ENCODE data around the gene GRIK4. TPM values are rescaled to one million over a fixed set of nuclear protein-coding genes. Genes with fewer than 3 reads are reported as not detected.
A peak's percentile ranks its signal among the peaks of the same experiment; 100 is the strongest.

Gene GRIK4
- total and polyA plus RNA-seq, 4 donors: 0.05 to 0.25 (median 0.06) TPM; not detected in 1

DNA sequence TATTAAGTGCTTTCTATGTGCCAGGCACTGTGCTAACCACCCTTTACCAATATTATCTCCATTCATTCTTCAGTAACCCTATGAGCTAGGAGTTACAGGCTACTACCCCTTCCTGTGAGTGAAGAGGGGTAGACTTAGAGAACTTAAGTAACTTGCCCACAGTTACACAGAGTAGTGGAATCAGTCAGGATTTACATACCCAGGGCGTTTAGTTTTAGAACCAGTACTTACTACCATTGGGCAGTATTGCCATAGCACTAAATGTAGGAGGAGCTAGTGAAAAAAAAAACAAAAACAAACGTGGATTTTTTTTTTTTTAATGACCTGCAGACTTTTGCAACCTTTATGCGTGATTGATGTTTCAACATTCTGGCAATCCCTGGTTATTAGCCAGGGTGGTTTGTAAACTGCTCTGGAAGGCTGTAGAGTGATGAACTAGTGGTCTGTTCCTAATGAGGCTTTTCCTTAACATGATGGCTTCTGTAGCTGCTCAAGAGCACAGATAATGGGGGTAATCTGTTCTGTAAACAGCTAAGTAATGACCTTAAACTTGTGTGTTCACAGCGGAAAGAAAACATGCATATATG is 523.7 kb downstream of the GRIK4 start:
- no peak overlapping the region for H3K9ac ChIP-seq (ENCODE audit: low read depth in 1 of 2, low read length in 2 of 2)
- whole genome bisulfite sequencing: 27% methylated on average over 4 of the region's 4 CpGs
- H3K27ac ChIP-seq (ENCODE audit: low read depth in 1 of 2, low read length in 2 of 2): peak overlapping the region; percentile 62 to 68

More for the DNA sequence above, 523.7 kb downstream of the GRIK4 start:
- no peak overlapping the region for H3K4me3 ChIP-seq (ENCODE audit: low read depth in 1 of 3, low read length in 3 of 3)
- H3K9me3 ChIP-seq (ENCODE audit: control insufficient read depth in 4 of 4, low read length in 3 of 4): no peaks in the 10 kb centered on the region
- DNase-seq (ENCODE audit: low spot score): no peak
- peak in 1 of 2 donors; percentile 39 for TF ChIP-seq RAD21 (IDR thresholded peaks at IDR 0.05)
- peak; percentile 17 for TF ChIP-seq NR2F2 (IDR thresholded peaks at IDR 0.05)
- peak; percentile 59 to 71 for TF ChIP-seq RXRA (IDR thresholded peaks at IDR 0.05)
- TF ChIP-seq, protein P1, sequence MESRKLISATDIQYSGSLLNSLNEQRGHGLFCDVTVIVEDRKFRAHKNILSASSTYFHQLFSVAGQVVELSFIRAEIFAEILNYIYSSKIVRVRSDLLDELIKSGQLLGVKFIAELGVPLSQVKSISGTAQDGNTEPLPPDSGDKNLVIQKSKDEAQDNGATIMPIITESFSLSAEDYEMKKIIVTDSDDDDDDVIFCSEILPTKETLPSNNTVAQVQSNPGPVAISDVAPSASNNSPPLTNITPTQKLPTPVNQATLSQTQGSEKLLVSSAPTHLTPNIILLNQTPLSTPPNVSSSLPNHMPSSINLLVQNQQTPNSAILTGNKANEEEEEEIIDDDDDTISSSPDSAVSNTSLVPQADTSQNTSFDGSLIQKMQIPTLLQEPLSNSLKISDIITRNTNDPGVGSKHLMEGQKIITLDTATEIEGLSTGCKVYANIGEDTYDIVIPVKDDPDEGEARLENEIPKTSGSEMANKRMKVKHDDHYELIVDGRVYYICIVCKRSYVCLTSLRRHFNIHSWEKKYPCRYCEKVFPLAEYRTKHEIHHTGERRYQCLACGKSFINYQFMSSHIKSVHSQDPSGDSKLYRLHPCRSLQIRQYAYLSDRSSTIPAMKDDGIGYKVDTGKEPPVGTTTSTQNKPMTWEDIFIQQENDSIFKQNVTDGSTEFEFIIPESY (IDR thresholded peaks at IDR 0.05): no peak
- TF ChIP-seq FOXA2 (IDR thresholded peaks at IDR 0.05): peak; percentile 49
- TF ChIP-seq HNF4A (conservative IDR thresholded peaks at IDR 0.05): peak; percentile 41 to 58
- no peak for TF ChIP-seq TAF1 (conservative IDR thresholded peaks at IDR 0.05)
- no peak for TF ChIP-seq JUND (IDR thresholded peaks at IDR 0.05)
- TF ChIP-seq EGR1 (IDR thresholded peaks at IDR 0.05; ENCODE audit: low read depth in 2 of 2): no peak
- peak; percentile 59 for TF ChIP-seq SP1 (IDR thresholded peaks at IDR 0.05)
- TF ChIP-seq, protein P2, sequence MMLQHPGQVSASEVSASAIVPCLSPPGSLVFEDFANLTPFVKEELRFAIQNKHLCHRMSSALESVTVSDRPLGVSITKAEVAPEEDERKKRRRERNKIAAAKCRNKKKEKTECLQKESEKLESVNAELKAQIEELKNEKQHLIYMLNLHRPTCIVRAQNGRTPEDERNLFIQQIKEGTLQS (IDR thresholded peaks at IDR 0.05): no peak
- TF ChIP-seq, protein P3, sequence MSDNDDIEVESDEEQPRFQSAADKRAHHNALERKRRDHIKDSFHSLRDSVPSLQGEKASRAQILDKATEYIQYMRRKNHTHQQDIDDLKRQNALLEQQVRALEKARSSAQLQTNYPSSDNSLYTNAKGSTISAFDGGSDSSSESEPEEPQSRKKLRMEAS (IDR thresholded peaks at IDR 0.05): no peak
- TF ChIP-seq FOXA1 (IDR thresholded peaks at IDR 0.05): no peak
- TF ChIP-seq HNF4G (IDR thresholded peaks at IDR 0.05): no peak
- TF ChIP-seq GABPA (IDR thresholded peaks at IDR 0.05 in 1 of 2, conservative IDR thresholded peaks at IDR 0.05 in 1 of 2): no peak
- TF ChIP-seq, protein P4, sequence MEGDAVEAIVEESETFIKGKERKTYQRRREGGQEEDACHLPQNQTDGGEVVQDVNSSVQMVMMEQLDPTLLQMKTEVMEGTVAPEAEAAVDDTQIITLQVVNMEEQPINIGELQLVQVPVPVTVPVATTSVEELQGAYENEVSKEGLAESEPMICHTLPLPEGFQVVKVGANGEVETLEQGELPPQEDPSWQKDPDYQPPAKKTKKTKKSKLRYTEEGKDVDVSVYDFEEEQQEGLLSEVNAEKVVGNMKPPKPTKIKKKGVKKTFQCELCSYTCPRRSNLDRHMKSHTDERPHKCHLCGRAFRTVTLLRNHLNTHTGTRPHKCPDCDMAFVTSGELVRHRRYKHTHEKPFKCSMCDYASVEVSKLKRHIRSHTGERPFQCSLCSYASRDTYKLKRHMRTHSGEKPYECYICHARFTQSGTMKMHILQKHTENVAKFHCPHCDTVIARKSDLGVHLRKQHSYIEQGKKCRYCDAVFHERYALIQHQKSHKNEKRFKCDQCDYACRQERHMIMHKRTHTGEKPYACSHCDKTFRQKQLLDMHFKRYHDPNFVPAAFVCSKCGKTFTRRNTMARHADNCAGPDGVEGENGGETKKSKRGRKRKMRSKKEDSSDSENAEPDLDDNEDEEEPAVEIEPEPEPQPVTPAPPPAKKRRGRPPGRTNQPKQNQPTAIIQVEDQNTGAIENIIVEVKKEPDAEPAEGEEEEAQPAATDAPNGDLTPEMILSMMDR (IDR thresholded peaks at IDR 0.05; ENCODE audit: low read depth, low read length, missing input control): no peak
- TF ChIP-seq, protein P5, sequence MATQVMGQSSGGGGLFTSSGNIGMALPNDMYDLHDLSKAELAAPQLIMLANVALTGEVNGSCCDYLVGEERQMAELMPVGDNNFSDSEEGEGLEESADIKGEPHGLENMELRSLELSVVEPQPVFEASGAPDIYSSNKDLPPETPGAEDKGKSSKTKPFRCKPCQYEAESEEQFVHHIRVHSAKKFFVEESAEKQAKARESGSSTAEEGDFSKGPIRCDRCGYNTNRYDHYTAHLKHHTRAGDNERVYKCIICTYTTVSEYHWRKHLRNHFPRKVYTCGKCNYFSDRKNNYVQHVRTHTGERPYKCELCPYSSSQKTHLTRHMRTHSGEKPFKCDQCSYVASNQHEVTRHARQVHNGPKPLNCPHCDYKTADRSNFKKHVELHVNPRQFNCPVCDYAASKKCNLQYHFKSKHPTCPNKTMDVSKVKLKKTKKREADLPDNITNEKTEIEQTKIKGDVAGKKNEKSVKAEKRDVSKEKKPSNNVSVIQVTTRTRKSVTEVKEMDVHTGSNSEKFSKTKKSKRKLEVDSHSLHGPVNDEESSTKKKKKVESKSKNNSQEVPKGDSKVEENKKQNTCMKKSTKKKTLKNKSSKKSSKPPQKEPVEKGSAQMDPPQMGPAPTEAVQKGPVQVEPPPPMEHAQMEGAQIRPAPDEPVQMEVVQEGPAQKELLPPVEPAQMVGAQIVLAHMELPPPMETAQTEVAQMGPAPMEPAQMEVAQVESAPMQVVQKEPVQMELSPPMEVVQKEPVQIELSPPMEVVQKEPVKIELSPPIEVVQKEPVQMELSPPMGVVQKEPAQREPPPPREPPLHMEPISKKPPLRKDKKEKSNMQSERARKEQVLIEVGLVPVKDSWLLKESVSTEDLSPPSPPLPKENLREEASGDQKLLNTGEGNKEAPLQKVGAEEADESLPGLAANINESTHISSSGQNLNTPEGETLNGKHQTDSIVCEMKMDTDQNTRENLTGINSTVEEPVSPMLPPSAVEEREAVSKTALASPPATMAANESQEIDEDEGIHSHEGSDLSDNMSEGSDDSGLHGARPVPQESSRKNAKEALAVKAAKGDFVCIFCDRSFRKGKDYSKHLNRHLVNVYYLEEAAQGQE (IDR thresholded peaks at IDR 0.05): no peak
- peak; percentile 55 for TF ChIP-seq YY1 (IDR thresholded peaks at IDR 0.05)
- H3K36me3 ChIP-seq (ENCODE audit: control insufficient read depth in 4 of 4, insufficient read depth in 3 of 4, low read depth in 1 of 4, low read length in 3 of 4): no peaks in the 10 kb centered on the region
- peaks cover 7 to 66% (median 39%) of the 10 kb centered on the region in 4 donors for H3K4me1 ChIP-seq (ENCODE audit: control insufficient read depth in 4 of 4, insufficient read depth in 4 of 4, low read length in 3 of 4)
- no peaks in the 10 kb centered on the region for H3K27me3 ChIP-seq (ENCODE audit: control insufficient read depth in 4 of 4, insufficient read depth in 4 of 4, low read length in 3 of 4)

Data from liver (tissue), 9 donors.